ENCODE results near the gene ARMC2. TPM values are rescaled to one million over a fixed set of nuclear protein-coding genes. Genes with fewer than 3 reads are reported as not detected.

ARMC2 gene
- total RNA-seq, 1 donor from 2014 or later, result 6.9 TPM

DNA sequence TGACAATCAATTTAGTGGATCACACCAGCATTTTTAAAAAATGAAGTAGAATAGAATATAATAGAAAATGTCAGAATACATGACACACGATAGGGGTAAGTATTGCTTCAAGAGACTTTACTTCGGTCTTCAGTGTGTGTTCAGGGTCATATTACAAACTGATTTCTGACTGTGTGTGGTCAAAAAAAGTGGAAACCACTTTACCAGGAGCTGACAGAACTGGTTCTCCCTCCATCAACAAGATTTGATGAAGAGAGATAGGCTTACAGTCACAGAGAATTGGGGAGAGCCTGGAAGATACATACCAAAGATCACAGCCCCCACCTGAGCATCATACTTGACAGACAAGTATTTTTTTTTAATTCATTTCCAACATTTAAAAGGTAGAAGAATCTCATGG lies 21.7 kb downstream of the ARMC2 start:
- TF ChIP-seq, protein P1, sequence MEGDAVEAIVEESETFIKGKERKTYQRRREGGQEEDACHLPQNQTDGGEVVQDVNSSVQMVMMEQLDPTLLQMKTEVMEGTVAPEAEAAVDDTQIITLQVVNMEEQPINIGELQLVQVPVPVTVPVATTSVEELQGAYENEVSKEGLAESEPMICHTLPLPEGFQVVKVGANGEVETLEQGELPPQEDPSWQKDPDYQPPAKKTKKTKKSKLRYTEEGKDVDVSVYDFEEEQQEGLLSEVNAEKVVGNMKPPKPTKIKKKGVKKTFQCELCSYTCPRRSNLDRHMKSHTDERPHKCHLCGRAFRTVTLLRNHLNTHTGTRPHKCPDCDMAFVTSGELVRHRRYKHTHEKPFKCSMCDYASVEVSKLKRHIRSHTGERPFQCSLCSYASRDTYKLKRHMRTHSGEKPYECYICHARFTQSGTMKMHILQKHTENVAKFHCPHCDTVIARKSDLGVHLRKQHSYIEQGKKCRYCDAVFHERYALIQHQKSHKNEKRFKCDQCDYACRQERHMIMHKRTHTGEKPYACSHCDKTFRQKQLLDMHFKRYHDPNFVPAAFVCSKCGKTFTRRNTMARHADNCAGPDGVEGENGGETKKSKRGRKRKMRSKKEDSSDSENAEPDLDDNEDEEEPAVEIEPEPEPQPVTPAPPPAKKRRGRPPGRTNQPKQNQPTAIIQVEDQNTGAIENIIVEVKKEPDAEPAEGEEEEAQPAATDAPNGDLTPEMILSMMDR (IDR thresholded peaks at IDR 0.05; ENCODE audit: partially characterized antibody, unreplicated experiment), result no peak
- Mint-ChIP-seq H3K36me3 (ENCODE audit: unreplicated experiment) (no peaks in the 10 kb centered on the region), H3K4me1 (ENCODE audit: low read depth, unreplicated experiment) (peaks cover 6% of the 10 kb centered on the region), H3K27ac (ENCODE audit: unreplicated experiment) (no peak overlapping the region), H3K4me3 (ENCODE audit: unreplicated experiment) (no peak overlapping the region), H3K27me3 (ENCODE audit: unreplicated experiment) (no peaks in the 10 kb centered on the region), H3K9me3 (ENCODE audit: unreplicated experiment) (peaks cover 4% of the 10 kb centered on the region)
- DNase-seq, result no peak

DNA sequence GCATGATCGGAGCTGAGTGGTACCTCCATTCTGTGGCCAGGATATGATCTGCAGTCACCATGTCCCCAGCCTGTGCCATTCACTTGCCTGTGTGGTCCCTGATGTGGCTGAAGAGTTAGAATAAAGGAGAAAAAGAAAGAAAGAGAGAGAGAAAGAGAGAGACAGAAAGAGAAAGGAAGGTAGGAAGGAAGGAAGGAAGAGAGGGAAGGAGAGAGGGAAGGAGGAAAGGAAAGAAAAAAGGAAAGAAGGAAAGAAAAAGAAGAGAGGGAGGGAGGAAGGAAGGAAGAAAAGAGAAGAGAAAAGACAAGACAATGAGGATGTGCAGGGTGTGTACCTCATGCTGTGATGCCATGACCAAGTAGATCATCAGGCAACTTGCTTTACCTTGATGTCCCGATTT lies 22.1 kb downstream of the ARMC2 start:
- DNase-seq, result no peak
- Mint-ChIP-seq H3K27me3 (ENCODE audit: unreplicated experiment) (no peaks in the 10 kb centered on the region), H3K4me3 (ENCODE audit: unreplicated experiment) (no peak overlapping the region), H3K36me3 (ENCODE audit: unreplicated experiment) (no peaks in the 10 kb centered on the region), H3K4me1 (ENCODE audit: low read depth, unreplicated experiment) (peaks cover 6% of the 10 kb centered on the region), H3K27ac (ENCODE audit: unreplicated experiment) (no peak overlapping the region), H3K9me3 (ENCODE audit: unreplicated experiment) (peaks cover 4% of the 10 kb centered on the region)
- TF ChIP-seq, protein P1 (IDR thresholded peaks at IDR 0.05; ENCODE audit: partially characterized antibody, unreplicated experiment), result no peak

DNA sequence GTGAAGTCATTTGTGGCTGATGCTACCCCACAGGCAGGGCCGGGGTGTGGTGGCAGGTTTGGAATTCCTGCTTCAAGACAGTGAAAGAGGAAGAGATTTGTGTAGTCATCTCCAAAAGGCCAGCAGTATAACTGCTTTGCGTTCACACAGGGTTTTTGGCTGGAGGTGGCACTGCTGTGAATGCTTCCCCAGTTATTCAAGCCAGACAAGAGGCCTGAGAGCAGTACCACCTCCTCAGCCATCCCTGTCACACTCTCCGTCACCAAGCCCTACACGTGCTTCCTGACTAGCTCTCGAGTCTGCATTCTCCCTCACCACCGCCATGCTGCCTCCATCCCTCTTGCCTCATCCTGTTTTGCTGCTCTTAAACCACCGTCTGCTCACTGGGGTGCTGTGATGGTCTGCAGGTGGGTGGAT lies 23.9 kb downstream of the ARMC2 start:
- Mint-ChIP-seq H3K36me3 (ENCODE audit: unreplicated experiment) (no peaks in the 10 kb centered on the region), H3K27ac (ENCODE audit: unreplicated experiment) (no peak overlapping the region), H3K9me3 (ENCODE audit: unreplicated experiment) (peaks cover 4% of the 10 kb centered on the region), H3K4me1 (ENCODE audit: low read depth, unreplicated experiment) (peaks cover 6% of the 10 kb centered on the region), H3K27me3 (ENCODE audit: unreplicated experiment) (no peaks in the 10 kb centered on the region), H3K4me3 (ENCODE audit: unreplicated experiment) (no peak overlapping the region)
- no peak for DNase-seq
- TF ChIP-seq, protein P1 (IDR thresholded peaks at IDR 0.05; ENCODE audit: partially characterized antibody, unreplicated experiment), result no peak

DNA sequence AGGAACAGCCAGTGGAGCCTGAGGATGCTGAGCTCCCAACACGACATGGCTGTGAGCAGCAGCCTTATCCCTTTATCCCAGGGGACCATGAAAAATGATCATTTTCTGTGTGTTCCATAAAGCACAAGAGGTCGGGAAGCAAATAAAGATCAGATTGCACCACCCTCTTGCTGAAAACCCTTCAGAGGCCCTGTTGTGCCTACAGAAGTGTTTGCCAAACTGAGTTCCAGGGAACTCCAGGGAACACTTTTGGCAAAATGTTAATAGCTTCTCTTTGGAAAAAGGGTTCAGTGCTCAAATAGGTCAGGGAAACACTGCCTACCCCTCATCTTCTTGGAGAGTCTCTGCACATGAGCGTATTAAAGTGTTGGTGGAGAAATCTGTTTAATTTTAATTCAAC lies 24.4 kb downstream of the ARMC2 start:
- H3K9me3 Mint-ChIP-seq (ENCODE audit: unreplicated experiment), result peaks cover 4% of the 10 kb centered on the region
- no peak overlapping the region for H3K4me3 Mint-ChIP-seq (ENCODE audit: unreplicated experiment)
- peaks cover 6% of the 10 kb centered on the region for H3K4me1 Mint-ChIP-seq (ENCODE audit: low read depth, unreplicated experiment)
- DNase-seq, result no peak
- H3K36me3 Mint-ChIP-seq (ENCODE audit: unreplicated experiment), result no peaks in the 10 kb centered on the region
- H3K27ac Mint-ChIP-seq (ENCODE audit: unreplicated experiment), result no peak overlapping the region
- no peaks in the 10 kb centered on the region for H3K27me3 Mint-ChIP-seq (ENCODE audit: unreplicated experiment)
- TF ChIP-seq, protein P1 (IDR thresholded peaks at IDR 0.05; ENCODE audit: partially characterized antibody, unreplicated experiment), result no peak

DNA sequence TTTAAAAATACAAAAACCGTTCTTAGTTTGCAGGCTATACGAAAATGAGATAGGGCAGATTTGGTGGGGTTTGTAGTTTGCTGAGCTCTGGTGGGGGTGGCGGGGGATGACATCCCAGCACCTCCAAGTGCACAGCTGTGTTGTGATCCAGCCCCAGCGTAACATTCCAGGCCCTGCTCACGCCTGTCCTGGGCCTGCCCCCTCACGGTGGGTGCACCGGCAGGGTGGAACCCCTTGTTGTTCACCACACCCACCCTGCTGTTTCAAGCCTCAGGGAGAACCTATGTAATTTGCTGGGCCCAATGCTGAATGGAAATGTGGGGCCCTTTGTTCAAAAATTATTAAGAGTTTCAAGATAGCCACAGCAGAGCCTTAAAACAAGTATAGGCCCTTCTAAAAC lies 25.0 kb downstream of the ARMC2 start:
- H3K36me3 Mint-ChIP-seq (ENCODE audit: unreplicated experiment), result no peaks in the 10 kb centered on the region
- no peaks in the 10 kb centered on the region for H3K27me3 Mint-ChIP-seq (ENCODE audit: unreplicated experiment)
- peaks cover 6% of the 10 kb centered on the region for H3K4me1 Mint-ChIP-seq (ENCODE audit: low read depth, unreplicated experiment)
- TF ChIP-seq, protein P1 (IDR thresholded peaks at IDR 0.05; ENCODE audit: partially characterized antibody, unreplicated experiment), result no peak
- no peak for DNase-seq
- H3K9me3 Mint-ChIP-seq (ENCODE audit: unreplicated experiment), result peaks cover 4% of the 10 kb centered on the region
- H3K4me3 Mint-ChIP-seq (ENCODE audit: unreplicated experiment), result no peak overlapping the region
- H3K27ac Mint-ChIP-seq (ENCODE audit: unreplicated experiment), result no peak overlapping the region

Data from glutamatergic neuron (in vitro differentiated cells).